BJ (cell line): ENCODE data around the gene KRT79. TPM values are rescaled to one million over a fixed set of nuclear protein-coding genes. Genes with fewer than 3 reads are reported as not detected.

ENCODE experiments used
- CTCF ChIA-PET: fragments of 350-600 bp; formaldehyde crosslinking; extraction: SDS; loops from one replicate; lab custom pipeline; 2021; ENCODE audit warnings: antibody characterized with exemption, inconsistent platforms; lab: Yijun Ruan, JAX
- POLR2A ChIA-PET: fragments of 300-600 bp; sonication (Branson Sonifier 250); formaldehyde crosslinking; extraction: SDS; loops from one replicate; lab custom pipeline; 2021; ENCODE audit warnings: antibody characterized with exemption; lab: Charles Lee
- DNase-seq: peaks from one replicate; pipeline ENCODE4 v3.0.0-alpha.2; 2011; ENCODE audit warnings: low read depth
- H3K27me3 ChIP-seq: 2 replicates; pipeline ENCODE4 v1.6.0; 2011; ENCODE audit warnings: low read length; ENCODE audit not compliant: control insufficient read depth, insufficient read depth
- H3K36me3 ChIP-seq: 2 replicates; pipeline ENCODE4 v1.5.1; 2011; ENCODE audit warnings: low read length; ENCODE audit not compliant: control insufficient read depth, insufficient read depth
- H3K4me3 ChIP-seq: 2 replicates; pipeline ENCODE4 v1.5.1; 2011; ENCODE audit warnings: low read depth, mild to moderate bottlenecking, control low read depth, low read length
- polyA plus RNA-seq: library from polyadenylated mRNA; depleted of rRNA; stranded (reverse); fragments of >200 nt; gene quantifications from 2 replicates; pipeline ENCODE4 v1.2.3, GENCODE V29; 2011; rRNA removed
- small RNA-seq: library from RNA; depleted of rRNA; stranded (forward); fragments of <200 nt; gene quantifications from one replicate; pipeline ENCODE3, GENCODE V24; 2012; ENCODE audit warnings: low replicate concordance, low read depth; ENCODE audit not compliant: insufficient read length
- TF ChIP-seq, protein P1 (sequence below): IDR thresholded peaks from 2 replicates; pipeline ENCODE4 v1.5.1; 2011; ENCODE audit warnings: low read depth, mild to moderate bottlenecking, control low read depth, inconsistent platforms, low read length, moderate library complexity; ENCODE audit not compliant: insufficient read depth

KRT79 gene
- polyA plus RNA-seq, 1 experiment, result not detected

DNA sequence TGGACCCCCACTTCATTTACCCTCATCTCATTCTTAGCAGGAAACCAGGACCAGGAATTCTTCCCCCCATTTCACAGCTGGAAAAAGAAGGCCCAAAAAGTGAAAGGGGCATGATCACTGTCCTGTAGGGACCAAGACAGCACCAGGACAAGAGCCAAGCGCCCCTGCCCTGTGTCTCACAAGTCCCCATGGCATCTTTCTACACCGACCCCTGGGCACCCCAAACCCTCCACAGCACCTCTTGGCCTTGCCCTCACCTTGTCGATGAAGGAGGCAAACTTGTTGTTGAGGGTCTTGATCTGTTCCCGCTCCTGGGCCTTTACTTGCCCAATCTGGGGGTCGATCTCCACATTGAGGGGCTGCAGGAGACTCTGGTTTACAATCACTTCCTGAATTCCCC, 57.7 kb downstream of the KRT79 start:
- TF ChIP-seq, protein P1, sequence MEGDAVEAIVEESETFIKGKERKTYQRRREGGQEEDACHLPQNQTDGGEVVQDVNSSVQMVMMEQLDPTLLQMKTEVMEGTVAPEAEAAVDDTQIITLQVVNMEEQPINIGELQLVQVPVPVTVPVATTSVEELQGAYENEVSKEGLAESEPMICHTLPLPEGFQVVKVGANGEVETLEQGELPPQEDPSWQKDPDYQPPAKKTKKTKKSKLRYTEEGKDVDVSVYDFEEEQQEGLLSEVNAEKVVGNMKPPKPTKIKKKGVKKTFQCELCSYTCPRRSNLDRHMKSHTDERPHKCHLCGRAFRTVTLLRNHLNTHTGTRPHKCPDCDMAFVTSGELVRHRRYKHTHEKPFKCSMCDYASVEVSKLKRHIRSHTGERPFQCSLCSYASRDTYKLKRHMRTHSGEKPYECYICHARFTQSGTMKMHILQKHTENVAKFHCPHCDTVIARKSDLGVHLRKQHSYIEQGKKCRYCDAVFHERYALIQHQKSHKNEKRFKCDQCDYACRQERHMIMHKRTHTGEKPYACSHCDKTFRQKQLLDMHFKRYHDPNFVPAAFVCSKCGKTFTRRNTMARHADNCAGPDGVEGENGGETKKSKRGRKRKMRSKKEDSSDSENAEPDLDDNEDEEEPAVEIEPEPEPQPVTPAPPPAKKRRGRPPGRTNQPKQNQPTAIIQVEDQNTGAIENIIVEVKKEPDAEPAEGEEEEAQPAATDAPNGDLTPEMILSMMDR, result no peak
- H3K27me3 ChIP-seq, result peaks cover 9% of the 10 kb centered on the region
- ChIA-PET CTCF (interaction anchor here (0.6 to 1.6 kb wide), 3 partner anchors 10 to 17 kb away, joined by 3 to 5 read pairs (median 3); no protein-coding TSS in a partner anchor), POLR2A (no interaction called here)
- no peak for DNase-seq
- H3K36me3 ChIP-seq, result no peaks in the 10 kb centered on the region
- H3K4me3 ChIP-seq, result no peak overlapping the region

DNA sequence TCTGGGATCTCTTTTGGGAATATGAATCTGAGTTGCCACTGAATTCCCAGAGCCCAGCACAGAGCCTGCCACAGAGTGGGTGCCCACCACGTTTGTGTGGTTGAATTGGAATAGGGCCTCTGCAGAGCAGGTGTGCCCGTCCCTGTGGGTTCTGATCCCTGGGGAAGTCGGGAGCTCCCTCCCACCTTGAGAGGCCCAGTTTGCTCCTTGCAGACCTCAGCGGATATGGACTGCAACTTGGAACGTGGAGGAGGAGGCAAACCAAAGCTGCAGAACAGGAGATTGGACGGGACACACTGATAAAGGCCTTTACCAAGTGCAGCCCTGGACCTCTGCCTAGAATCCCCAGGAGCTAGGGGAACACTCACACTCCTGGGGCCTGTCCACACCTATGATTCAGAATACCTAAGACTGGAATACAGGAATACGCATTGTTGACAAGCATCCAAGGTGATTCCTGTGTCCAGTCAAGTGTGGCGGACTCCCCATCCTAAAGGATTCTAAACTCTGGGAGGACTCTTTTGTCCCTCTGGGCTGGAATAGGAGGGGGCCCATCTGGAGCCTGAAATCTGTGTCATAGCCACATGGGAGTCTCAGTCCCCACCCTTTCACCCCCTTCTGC, 59.4 kb downstream of the KRT79 start:
- no peak for DNase-seq
- Histone ChIP-seq H3K36me3 (no peaks in the 10 kb centered on the region), H3K27me3 (peaks cover 7% of the 10 kb centered on the region), H3K4me3 (no peak overlapping the region)
- TF ChIP-seq, protein P1, result no peak
- ChIA-PET POLR2A (no interaction called here), CTCF (interaction anchor here (0.5 to 1.6 kb wide), 2 partner anchors 15 to 157 kb away, joined by 3 to 5 read pairs; no protein-coding TSS in a partner anchor)

DNA sequence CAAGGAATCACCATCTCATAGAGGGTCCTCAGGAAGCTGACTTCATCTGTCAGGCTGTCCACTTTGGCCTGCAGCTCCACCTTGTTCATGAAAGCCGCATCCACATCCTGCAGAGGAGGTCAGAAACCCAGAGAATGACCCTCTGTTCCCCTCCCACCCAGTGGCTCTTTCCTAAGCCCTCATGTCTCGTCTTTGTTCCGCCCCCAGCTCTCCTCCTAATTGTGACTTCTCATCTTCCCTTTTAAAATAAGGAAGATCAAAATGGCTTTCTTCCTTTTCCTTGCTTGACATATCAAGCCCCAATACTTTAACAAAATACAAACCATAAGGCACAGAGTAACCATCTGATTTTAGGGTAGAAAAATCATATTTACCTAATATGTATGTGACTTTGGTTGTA, 61.3 kb downstream of the KRT79 start:
- Histone ChIP-seq H3K4me3 (no peak overlapping the region), H3K36me3 (no peaks in the 10 kb centered on the region), H3K27me3 (peaks cover 6% of the 10 kb centered on the region)
- ChIA-PET CTCF (interaction anchor here (1.4 kb wide), 1 partner anchor 106 kb away, joined by 3 read pairs; no protein-coding TSS in a partner anchor), POLR2A (no interaction called here)
- TF ChIP-seq, protein P1, result no peak
- DNase-seq, result no peak

DNA sequence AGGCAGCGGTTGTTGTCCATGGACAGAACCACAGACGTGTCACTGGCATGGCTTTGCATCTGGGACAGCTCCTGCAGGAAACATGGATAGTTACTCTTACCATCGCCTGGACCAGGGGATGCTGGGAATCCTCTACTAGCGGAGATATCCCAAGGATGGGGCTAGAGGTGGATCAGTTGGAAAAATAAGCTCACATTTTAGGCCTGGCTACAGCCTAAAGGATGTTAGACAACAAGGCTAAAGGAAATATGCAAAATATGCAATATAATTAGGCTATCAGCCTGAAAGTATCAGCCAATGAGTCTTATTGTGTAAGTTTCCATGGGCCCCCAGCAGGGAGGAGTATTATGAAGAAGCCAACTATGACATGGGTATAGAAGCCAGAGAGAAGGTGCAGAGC, 61.9 kb downstream of the KRT79 start:
- no peaks in the 10 kb centered on the region for H3K36me3 ChIP-seq
- TF ChIP-seq, protein P1, result no peak
- H3K27me3 ChIP-seq, result peaks cover 5% of the 10 kb centered on the region
- CTCF ChIA-PET, result interaction anchor here (1.4 kb wide), 1 partner anchor 107 kb away, joined by 3 read pairs; no protein-coding TSS in a partner anchor
- no peak for DNase-seq
- no peak overlapping the region for H3K4me3 ChIP-seq
- POLR2A ChIA-PET, result interaction anchor here (0.6 kb wide), 1 partner anchor 26 kb away, joined by 4 read pairs; no protein-coding TSS in a partner anchor

DNA sequence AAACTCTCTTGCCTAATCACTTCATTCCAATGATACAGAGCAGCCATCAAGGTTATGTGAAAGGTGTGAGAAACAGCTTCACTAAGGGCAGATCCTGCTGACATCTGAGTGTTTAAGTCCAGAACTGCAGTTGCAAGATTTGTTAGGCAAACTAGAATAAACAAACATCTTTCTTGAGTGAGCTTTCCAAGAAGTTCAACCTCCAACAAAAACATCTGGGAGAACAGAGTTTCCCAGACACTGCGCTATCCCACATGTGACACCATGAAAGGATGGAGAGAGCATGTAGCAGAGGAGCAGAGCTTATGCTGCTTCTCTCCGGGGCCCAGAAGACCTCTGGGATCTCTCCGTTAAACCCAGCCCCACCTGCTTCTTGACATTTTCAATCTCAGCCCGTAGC, 62.6 kb downstream of the KRT79 start:
- Histone ChIP-seq H3K4me3 (no peak overlapping the region), H3K27me3 (peaks cover 5% of the 10 kb centered on the region), H3K36me3 (no peaks in the 10 kb centered on the region)
- no peak for DNase-seq
- POLR2A ChIA-PET, result no interaction called here
- CTCF ChIA-PET, result no interaction called here
- TF ChIP-seq, protein P1, result no peak

Small RNA genes within 50 kb of the gene (small RNA-seq; reads per million reads assigned to genes)
- not detected for gene AC107016.2

Other genes starting within 250 kb of the KRT79 start
- gene KRT72, start 232.8 kb downstream of the KRT79 start, polyA plus RNA-seq, result not detected in 2 replicates
- not detected in 2 replicates for gene KRT73, start 215.8 kb downstream of the KRT79 start, polyA plus RNA-seq
- gene KRT2, start 182.1 kb downstream of the KRT79 start, polyA plus RNA-seq, result not detected in 2 replicates
- not detected in 2 replicates for gene KRT1, start 153.9 kb downstream of the KRT79 start, polyA plus RNA-seq
- not detected in 2 replicates for gene KRT77, start 130.8 kb downstream of the KRT79 start, polyA plus RNA-seq
- not detected in 2 replicates for gene KRT76, start 57.0 kb downstream of the KRT79 start, polyA plus RNA-seq
- not detected in 2 replicates for gene KRT3, start 38.2 kb downstream of the KRT79 start, polyA plus RNA-seq
- 0.06 and 0.12 TPM in 2 replicates for gene KRT4, start 20.2 kb downstream of the KRT79 start, polyA plus RNA-seq
- not detected in 2 replicates for gene KRT78, start 14.7 kb upstream of the KRT79 start, polyA plus RNA-seq
- 31.1 and 41.6 TPM in 2 replicates for gene KRT8, start 70.8 kb upstream of the KRT79 start, polyA plus RNA-seq
- gene KRT18, start 114.8 kb upstream of the KRT79 start, polyA plus RNA-seq, result 551 and 763 TPM in 2 replicates
- gene EIF4B, start 172.1 kb upstream of the KRT79 start, polyA plus RNA-seq, result 296 and 496 TPM in 2 replicates
- gene TNS2, start 215.8 kb upstream of the KRT79 start, polyA plus RNA-seq, result 27.2 and 73.9 TPM in 2 replicates
- gene SPRYD3, start 245.1 kb upstream of the KRT79 start, polyA plus RNA-seq, result 34.8 and 48.0 TPM in 2 replicates